ENCODE measurements around the gene CHRM5.

GRCh38 chr15:34019369-34019990 lies 51.2 kb downstream of the CHRM5 start:
- TF ChIP-seq, protein P1, sequence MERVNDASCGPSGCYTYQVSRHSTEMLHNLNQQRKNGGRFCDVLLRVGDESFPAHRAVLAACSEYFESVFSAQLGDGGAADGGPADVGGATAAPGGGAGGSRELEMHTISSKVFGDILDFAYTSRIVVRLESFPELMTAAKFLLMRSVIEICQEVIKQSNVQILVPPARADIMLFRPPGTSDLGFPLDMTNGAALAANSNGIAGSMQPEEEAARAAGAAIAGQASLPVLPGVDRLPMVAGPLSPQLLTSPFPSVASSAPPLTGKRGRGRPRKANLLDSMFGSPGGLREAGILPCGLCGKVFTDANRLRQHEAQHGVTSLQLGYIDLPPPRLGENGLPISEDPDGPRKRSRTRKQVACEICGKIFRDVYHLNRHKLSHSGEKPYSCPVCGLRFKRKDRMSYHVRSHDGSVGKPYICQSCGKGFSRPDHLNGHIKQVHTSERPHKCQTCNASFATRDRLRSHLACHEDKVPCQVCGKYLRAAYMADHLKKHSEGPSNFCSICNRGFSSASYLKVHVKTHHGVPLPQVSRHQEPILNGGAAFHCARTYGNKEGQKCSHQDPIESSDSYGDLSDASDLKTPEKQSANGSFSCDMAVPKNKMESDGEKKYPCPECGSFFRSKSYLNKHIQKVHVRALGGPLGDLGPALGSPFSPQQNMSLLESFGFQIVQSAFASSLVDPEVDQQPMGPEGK (CRISPR knock-in tag; IDR thresholded peaks at IDR 0.05; ENCODE audit: borderline replicate concordance) = no peak
- TF ChIP-seq ZFP30 (CRISPR knock-in tag; IDR thresholded peaks at IDR 0.05) = no peak
- TF ChIP-seq, protein P2, sequence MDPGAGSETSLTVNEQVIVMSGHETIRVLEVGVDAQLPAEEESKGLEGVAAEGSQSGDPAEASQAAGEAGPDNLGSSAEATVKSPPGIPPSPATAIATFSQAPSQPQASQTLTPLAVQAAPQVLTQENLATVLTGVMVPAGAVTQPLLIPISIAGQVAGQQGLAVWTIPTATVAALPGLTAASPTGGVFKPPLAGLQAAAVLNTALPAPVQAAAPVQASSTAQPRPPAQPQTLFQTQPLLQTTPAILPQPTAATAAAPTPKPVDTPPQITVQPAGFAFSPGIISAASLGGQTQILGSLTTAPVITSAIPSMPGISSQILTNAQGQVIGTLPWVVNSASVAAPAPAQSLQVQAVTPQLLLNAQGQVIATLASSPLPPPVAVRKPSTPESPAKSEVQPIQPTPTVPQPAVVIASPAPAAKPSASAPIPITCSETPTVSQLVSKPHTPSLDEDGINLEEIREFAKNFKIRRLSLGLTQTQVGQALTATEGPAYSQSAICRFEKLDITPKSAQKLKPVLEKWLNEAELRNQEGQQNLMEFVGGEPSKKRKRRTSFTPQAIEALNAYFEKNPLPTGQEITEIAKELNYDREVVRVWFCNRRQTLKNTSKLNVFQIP (CRISPR knock-in tag; IDR thresholded peaks at IDR 0.05; ENCODE audit: borderline replicate concordance, low read depth) = no peak
- no peak for TF ChIP-seq TCF4 (CRISPR knock-in tag; IDR thresholded peaks at IDR 0.05; ENCODE audit: borderline replicate concordance)
- TF ChIP-seq ZC3H10 (CRISPR knock-in tag; IDR thresholded peaks at IDR 0.05) = no peak
- no peak for TF ChIP-seq BACH2 (CRISPR knock-in tag; IDR thresholded peaks at IDR 0.05; ENCODE audit: borderline replicate concordance)
- no peak for TF ChIP-seq ZFP3 (CRISPR knock-in tag; IDR thresholded peaks at IDR 0.05)
- TF ChIP-seq, protein P3, sequence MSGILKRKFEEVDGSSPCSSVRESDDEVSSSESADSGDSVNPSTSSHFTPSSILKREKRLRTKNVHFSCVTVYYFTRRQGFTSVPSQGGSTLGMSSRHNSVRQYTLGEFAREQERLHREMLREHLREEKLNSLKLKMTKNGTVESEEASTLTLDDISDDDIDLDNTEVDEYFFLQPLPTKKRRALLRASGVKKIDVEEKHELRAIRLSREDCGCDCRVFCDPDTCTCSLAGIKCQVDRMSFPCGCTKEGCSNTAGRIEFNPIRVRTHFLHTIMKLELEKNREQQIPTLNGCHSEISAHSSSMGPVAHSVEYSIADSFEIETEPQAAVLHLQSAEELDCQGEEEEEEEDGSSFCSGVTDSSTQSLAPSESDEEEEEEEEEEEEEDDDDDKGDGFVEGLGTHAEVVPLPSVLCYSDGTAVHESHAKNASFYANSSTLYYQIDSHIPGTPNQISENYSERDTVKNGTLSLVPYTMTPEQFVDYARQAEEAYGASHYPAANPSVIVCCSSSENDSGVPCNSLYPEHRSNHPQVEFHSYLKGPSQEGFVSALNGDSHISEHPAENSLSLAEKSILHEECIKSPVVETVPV (CRISPR knock-in tag; IDR thresholded peaks at IDR 0.05) = no peak
- TF ChIP-seq PPARA (CRISPR knock-in tag; IDR thresholded peaks at IDR 0.05; ENCODE audit: borderline replicate concordance) = no peak
- no peak for TF ChIP-seq TOX (CRISPR knock-in tag; IDR thresholded peaks at IDR 0.05; ENCODE audit: borderline replicate concordance)

Measured in SK-N-SH treated with all-trans-retinoic acid at 6 μM for 48 hours (cell line).